Activated CD8-positive, alpha-beta memory T cell treated with anti-CD3 and anti-CD28 coated beads, Interleukin-2, amount 50 U/mL, for 48 hours (primary cell): ENCODE data around the gene PDE6A.

Experiments used
- DNase-seq: peaks from one replicate; pipeline ENCODE4 v3.0.0-alpha.2; 2020

Gene PDE6A

GRCh38 chr5:149808264-149808982 is 136.2 kb downstream of the PDE6A start:
- no peak for DNase-seq
